Astrocyte (in vitro differentiated cells and primary cell): ENCODE results near the gene HCRTR1. TPM values are rescaled to one million over a fixed set of nuclear protein-coding genes. Genes with fewer than 3 reads are reported as not detected.

Source experiments
- DNase-seq: peaks from one replicate; pipeline ENCODE4 v3.0.0-alpha.2; 2010; ENCODE audit warnings: low read depth
- FAIRE-seq: peaks from 2 replicates; lab custom pipeline; 2011; peaks lifted over from hg19 to GRCh38; lab: Jason Lieb, UNC
- H2AFZ ChIP-seq: 2 replicates; pipeline ENCODE4 v1.6.0; 2012; ENCODE audit warnings: low read depth, low read length, inconsistent platforms
- H3K27ac ChIP-seq: 2 replicates; pipeline ENCODE4 v1.5.1; 2011; ENCODE audit warnings: low read depth, low read length, inconsistent platforms
- H3K27me3 ChIP-seq: 2 replicates; pipeline ENCODE4 v1.6.0; 2011; ENCODE audit warnings: low read length, inconsistent platforms; ENCODE audit not compliant: insufficient read depth
- H3K36me3 ChIP-seq: 2 replicates; pipeline ENCODE4 v1.5.1; 2011; ENCODE audit warnings: low read length, inconsistent platforms; ENCODE audit not compliant: insufficient read depth
- H3K4me1 ChIP-seq: 2 replicates; pipeline ENCODE4 v1.5.1; 2011; ENCODE audit warnings: low read length, inconsistent platforms; ENCODE audit not compliant: insufficient read depth
- H3K4me2 ChIP-seq: 2 replicates; pipeline ENCODE4 v1.6.0; 2012; ENCODE audit warnings: low read length, inconsistent platforms
- H3K4me3 ChIP-seq: 2 replicates; pipeline ENCODE4 v1.5.1; 2011; ENCODE audit warnings: low read depth, mild to moderate bottlenecking, low read length, inconsistent platforms; ENCODE audit not compliant: insufficient read depth
- H3K79me2 ChIP-seq: 2 replicates; pipeline ENCODE4 v1.6.0; 2012; ENCODE audit warnings: mild to moderate bottlenecking, low read length, inconsistent platforms; ENCODE audit not compliant: insufficient read depth
- H3K9ac ChIP-seq: 2 replicates; pipeline ENCODE4 v1.6.0; 2012; ENCODE audit warnings: mild to moderate bottlenecking, low read length, inconsistent platforms
- H3K9me3 ChIP-seq: 2 replicates; pipeline ENCODE4 v1.5.1; 2012; ENCODE audit warnings: low read depth, mild to moderate bottlenecking, low read length, inconsistent platforms; ENCODE audit not compliant: insufficient read depth
- H4K20me1 ChIP-seq: 2 replicates; pipeline ENCODE4 v1.6.0; 2012; ENCODE audit warnings: low read length, inconsistent platforms; ENCODE audit not compliant: insufficient read depth
- H3K27ac Mint-ChIP-seq: one replicate; pipeline ENCODE4 v1.8.0; 2021; ENCODE audit warnings: mild to moderate bottlenecking, mixed read lengths; ENCODE audit not compliant: unreplicated experiment
- H3K27me3 Mint-ChIP-seq: one replicate; pipeline ENCODE4 v1.8.0; 2021; ENCODE audit warnings: low read depth, mixed read lengths; ENCODE audit not compliant: unreplicated experiment
- H3K36me3 Mint-ChIP-seq: one replicate; pipeline ENCODE4 v1.8.0; 2021; ENCODE audit warnings: low read depth, mixed read lengths; ENCODE audit not compliant: unreplicated experiment
- H3K4me1 Mint-ChIP-seq: one replicate; pipeline ENCODE4 v1.8.0; 2021; ENCODE audit warnings: low read depth, mixed read lengths; ENCODE audit not compliant: unreplicated experiment
- H3K4me3 Mint-ChIP-seq: one replicate; pipeline ENCODE4 v1.8.0; 2021; ENCODE audit warnings: mild to moderate bottlenecking, moderate library complexity, mixed read lengths; ENCODE audit not compliant: unreplicated experiment
- H3K9me3 Mint-ChIP-seq: one replicate; pipeline ENCODE4 v1.8.0; 2021; ENCODE audit warnings: mild to moderate bottlenecking, mixed read lengths; ENCODE audit not compliant: unreplicated experiment
- CTCF ChIP-seq: IDR thresholded peaks from 2 replicates; pipeline ENCODE4 v1.5.1; 2011; ENCODE audit warnings: low read depth, mild to moderate bottlenecking, inconsistent platforms, low read length, moderate library complexity; ENCODE audit not compliant: insufficient read depth
- EZH2 ChIP-seq: IDR thresholded peaks from 2 replicates; pipeline ENCODE4 v1.6.1; 2012; ENCODE audit warnings: mild to moderate bottlenecking, low read length, inconsistent platforms; ENCODE audit not compliant: insufficient read depth
- total RNA-seq: library from RNA; stranded (reverse); gene quantifications from 2 replicates; pipeline ENCODE4 v1.2.1, GENCODE V29; 2021

Gene HCRTR1
- total RNA-seq, 1 donor from 2014 or later = not detected

- Histone ChIP-seq H3K27ac (no peak overlapping the region), H3K4me3 (no peak overlapping the region), H3K36me3 (no peaks in the 10 kb centered on the region), H2AFZ (no peak overlapping the region), H3K9me3 (no peaks in the 10 kb centered on the region), H4K20me1 (peaks cover 13% of the 10 kb centered on the region), H3K27me3 (peaks cover 7% of the 10 kb centered on the region), H3K79me2 (no peaks in the 10 kb centered on the region), H3K9ac (no peak overlapping the region), H3K4me2 (no peak overlapping the region), H3K4me1 (peaks cover 18% of the 10 kb centered on the region)
- Mint-ChIP-seq H3K36me3 (peaks cover 7% of the 10 kb centered on the region), H3K27me3 (peaks cover 22% of the 10 kb centered on the region), H3K27ac (no peak overlapping the region), H3K4me3 (no peak overlapping the region), H3K9me3 (no peaks in the 10 kb centered on the region), H3K4me1 (peaks cover 12% of the 10 kb centered on the region)
- DNase-seq (no peak), FAIRE-seq (no peak)
- no peak for TF ChIP-seq EZH2
- no peak for TF ChIP-seq CTCF
Observed at GRCh38 chr1:31621498-31621820, 4.0 kb downstream of the HCRTR1 start.

GRCh38 chr1:31621847-31622730, 4.6 kb downstream of the HCRTR1 start:
- H3K4me3 ChIP-seq = no peak overlapping the region
- no peaks in the 10 kb centered on the region for H3K36me3 ChIP-seq
- Mint-ChIP-seq H3K9me3 (no peaks in the 10 kb centered on the region), H3K27ac (peak overlapping the region; percentile 20), H3K36me3 (peaks cover 7% of the 10 kb centered on the region), H3K4me3 (no peak overlapping the region), H3K4me1 (peaks cover 17% of the 10 kb centered on the region), H3K27me3 (peaks cover 15% of the 10 kb centered on the region)
- TF ChIP-seq EZH2 (no peak), CTCF (no peak)
- no peak overlapping the region for H3K27ac ChIP-seq
- H4K20me1 ChIP-seq = peaks cover 13% of the 10 kb centered on the region
- peaks cover 2% of the 10 kb centered on the region for H3K27me3 ChIP-seq
- no peaks in the 10 kb centered on the region for H3K9me3 ChIP-seq
- no peaks in the 10 kb centered on the region for H3K79me2 ChIP-seq
- FAIRE-seq (no peak), DNase-seq (no peak)
- no peak overlapping the region for H3K4me2 ChIP-seq
- H3K9ac ChIP-seq = no peak overlapping the region
- H2AFZ ChIP-seq = no peak overlapping the region
- peaks cover 24% of the 10 kb centered on the region for H3K4me1 ChIP-seq

GRCh38 chr1:31623365-31623764, 5.9 kb downstream of the HCRTR1 start:
- Mint-ChIP-seq H3K36me3 (peaks cover 7% of the 10 kb centered on the region), H3K27me3 (peaks cover 12% of the 10 kb centered on the region)

More at GRCh38 chr1:31623365-31623764, 5.9 kb downstream of the HCRTR1 start:
- H3K27me3 ChIP-seq = no peaks in the 10 kb centered on the region
- H3K4me2 ChIP-seq = no peak overlapping the region
- peaks cover 23% of the 10 kb centered on the region for H4K20me1 ChIP-seq
- H3K36me3 ChIP-seq = no peaks in the 10 kb centered on the region
- H3K4me1 Mint-ChIP-seq = peaks cover 27% of the 10 kb centered on the region
- H2AFZ ChIP-seq = no peak overlapping the region
- no peak overlapping the region for H3K4me3 Mint-ChIP-seq
- no peak overlapping the region for H3K9ac ChIP-seq
- H3K9me3 Mint-ChIP-seq = no peaks in the 10 kb centered on the region
- H3K4me1 ChIP-seq = peaks cover 33% of the 10 kb centered on the region
- DNase-seq = no peak
- FAIRE-seq = no peak
- H3K9me3 ChIP-seq = no peaks in the 10 kb centered on the region
- no peak overlapping the region for H3K27ac Mint-ChIP-seq
- TF ChIP-seq EZH2 (no peak), CTCF (no peak)
- H3K4me3 ChIP-seq = no peak overlapping the region
- H3K27ac ChIP-seq = no peak overlapping the region
- H3K79me2 ChIP-seq = no peaks in the 10 kb centered on the region
